HG02870 (cell line): ENCODE measurements around the gene ATXN7.

Source experiments
- ATAC-seq: cut with Tn5 transposase; IDR thresholded peaks from one replicate; pipeline ENCODE4 v1.9.1; 2021; ENCODE audit warnings: mild to moderate bottlenecking, moderate library complexity; ENCODE audit not compliant: unreplicated experiment

The ATXN7 gene

DNA sequence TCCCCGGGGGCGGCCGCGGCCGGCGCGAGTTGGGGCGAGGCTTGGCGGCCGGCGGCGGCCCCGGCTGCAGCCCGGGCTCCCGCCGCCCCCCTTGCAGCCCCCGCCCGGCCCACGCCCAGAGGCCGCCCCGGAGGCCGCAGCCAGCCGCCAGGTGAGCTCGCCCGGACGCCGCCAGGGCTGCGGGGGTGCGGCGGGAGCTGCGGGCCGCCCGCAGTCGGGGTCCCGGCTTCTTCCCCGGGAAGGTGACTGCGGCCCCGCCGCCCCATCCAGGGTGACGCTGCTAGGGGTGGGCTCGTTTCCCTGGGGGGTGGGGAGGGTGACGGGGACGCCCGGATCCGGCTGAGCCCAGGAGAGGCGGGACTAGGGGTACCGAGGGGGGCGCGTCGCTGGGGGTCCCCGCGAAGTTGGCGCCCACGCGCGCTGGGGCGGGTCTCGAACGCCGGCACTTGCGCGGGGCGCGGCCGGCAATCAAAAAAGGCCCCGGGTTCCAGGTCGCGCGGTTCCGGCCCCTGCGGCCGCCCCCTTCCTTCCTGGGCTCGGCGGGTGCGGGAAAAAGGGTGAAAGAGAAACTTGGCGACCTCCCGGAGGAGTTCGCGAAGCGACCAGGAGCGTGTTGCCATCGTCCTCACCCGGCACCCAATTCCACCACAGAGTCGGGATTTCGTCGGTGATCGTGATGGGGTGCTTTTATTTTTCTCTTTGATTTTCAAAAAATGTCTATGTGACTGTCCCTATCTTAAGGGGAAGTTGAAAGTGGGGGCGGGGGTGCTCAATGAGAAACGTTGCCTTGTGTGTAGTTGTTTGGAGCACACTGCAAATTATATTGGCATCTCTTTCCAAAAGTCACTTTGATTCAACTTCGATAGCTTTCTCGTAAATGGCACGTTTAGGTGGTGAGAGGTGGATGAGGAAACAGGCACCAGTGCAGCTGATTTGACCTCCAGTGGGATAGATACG is 619 bp downstream of the ATXN7 start:
- peak; percentile 37 for ATAC-seq

DNA sequence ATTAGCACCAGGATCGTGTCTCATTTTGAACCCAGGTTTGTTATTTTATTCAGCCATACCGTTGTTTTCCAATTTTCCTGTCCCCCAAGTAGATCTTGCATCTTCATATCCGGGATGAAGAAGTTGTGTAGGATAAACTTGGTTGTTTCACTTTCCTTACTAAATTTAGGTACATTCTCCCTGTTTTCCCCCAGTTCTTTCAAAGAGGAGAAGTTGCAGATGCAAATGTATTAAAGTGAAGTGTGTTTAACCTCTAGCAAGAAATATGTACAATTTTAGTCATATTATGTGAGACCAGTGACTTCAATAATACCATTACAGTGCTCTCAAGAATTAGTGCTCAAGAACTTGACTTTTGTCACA is 1.3 kb downstream of the ATXN7 start:
- ATAC-seq = no peak

DNA sequence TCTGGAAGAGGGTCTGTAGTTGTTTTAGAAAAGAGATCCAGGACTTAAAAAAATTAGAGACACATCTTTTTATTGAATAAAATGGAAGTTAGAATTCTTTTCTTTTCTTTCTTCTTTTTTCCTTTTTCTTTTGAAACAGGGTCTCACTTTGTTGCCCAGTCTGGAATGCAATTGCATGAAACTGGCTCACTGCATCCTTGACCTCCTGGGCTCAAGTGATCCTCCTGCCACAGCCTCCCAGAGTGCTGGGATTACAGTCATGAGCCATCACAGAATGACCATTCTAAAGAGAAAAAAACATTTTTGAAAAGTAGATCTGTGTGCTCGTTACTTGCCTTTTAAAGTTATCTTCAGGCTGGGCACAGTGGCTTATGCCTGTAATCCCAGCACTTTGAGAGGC is 3.6 kb downstream of the ATXN7 start:
- ATAC-seq = no peak

DNA sequence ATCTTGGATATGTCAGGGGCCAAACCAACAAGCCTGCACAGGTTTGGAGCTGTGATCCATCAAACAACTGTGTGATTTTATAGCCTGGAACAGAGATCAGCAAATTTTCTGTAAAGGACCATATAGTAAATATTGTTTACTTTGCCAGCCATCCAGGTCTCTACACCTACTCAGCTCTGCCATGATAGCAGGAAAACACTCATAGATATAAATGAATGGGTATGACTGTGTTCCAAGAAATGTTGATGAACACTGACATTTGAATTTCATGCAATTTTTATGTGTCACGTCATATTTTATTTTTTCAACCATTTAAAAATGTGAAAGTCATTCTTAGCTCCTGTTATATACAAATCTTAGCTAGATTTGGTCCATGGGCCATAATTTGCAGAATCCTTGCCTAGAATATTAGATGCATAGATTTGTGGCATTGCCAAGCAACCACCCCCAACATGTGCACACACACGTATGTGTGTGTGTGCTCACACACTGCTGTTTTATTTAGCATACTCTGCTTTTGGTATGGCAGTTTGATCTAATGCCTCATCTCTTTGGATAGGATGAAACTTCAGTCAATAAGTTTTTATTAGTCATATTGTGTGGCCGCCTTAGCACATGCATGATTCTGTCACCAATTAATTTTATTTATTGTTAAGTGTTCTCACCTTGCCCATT is 6.4 kb downstream of the ATXN7 start:
- ATAC-seq = no peak

DNA sequence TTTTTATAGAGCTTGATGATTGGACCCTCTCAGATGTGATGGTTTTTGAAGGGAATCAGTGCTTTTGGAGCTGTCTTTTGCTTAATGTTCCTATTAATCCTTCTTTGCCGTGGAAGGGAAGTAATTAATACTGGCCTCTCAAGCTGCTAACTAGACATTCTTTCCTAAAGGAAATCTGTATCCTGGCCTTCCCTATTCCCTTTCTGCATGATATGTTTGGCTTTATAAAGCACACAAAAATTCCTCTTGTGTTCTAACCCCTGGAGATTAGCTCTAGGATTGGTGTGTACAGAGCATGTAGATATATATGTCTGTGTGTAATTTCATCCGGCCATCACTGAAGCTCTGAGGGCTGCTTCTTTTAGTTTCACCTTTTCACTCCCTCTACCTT is 6.9 kb downstream of the ATXN7 start:
- no peak for ATAC-seq

DNA sequence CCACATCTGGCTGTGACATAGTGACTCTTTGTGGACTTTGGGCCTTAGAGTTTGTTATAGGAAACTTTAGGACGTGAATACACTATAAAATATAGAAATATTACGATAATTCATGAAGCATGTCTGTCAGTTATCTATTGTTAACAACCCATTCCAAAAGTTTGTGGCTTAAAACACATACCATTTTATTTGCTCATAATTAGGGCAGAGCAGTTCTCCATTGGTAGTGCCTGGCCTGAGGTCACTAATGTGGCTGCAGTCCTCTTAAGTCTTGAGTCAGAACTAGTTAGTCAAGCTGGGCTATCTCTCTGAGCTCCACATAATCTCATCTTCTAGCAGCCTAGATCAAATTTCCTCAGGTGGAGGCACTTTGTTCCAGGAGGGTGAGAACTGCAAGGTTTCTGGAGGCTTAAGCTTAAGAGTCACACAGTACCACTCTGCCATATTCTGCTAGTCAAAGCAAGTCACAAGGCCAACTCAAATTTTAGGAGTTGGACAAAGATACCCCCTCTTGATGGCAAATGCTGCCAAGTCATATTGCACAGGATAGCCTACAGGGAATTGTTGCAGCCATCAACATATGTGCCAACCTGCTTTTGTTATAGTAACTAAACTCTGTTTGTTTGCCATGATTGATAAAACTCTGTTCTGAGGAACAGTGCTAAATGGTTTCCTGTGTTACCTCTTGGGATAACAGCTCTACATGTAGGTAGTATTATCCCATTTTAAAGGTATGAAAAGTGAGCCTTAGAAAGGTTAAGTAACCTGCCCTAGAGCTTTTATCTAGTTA is 8.7 kb downstream of the ATXN7 start:
- no peak for ATAC-seq

DNA sequence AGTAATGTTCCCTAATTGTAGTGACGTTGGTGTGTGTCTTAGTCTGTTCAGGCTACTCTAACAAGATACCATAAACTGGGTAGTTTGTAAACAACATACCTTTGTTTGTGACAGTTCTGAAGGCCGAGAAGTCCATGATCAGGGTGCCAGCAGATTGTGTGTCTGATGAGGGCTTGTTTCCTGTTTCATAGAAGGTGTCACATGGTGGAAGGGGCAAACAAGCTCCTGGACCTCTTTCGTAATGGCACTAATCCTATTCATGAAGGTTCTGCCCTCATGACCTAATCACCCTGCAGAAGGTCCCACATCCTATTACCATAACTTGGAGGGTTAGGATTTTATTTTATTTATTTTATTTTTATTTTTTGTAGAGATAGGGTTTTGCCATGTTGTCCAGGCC is 11.1 kb downstream of the ATXN7 start:
- no peak for ATAC-seq

DNA sequence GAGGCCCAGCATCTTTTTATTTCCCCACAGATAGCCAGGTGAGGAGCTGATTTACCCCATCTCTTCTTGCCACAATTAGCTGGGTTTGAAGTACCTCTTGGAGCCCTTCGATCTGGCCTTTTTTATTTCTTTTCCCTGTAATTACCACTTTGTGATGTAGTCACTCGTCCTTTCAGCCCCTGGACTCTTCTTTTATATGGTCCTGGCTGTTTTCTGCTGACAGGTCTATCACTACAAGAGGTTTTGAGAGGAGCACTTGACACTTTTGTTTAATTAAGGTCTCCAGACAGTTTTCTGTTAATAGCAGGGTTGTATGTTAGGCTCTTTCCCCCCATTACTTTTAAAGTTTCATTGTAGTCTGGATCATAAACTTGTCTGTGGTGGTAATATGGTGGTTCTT is 11.8 kb downstream of the ATXN7 start:
- ATAC-seq = no peak

DNA sequence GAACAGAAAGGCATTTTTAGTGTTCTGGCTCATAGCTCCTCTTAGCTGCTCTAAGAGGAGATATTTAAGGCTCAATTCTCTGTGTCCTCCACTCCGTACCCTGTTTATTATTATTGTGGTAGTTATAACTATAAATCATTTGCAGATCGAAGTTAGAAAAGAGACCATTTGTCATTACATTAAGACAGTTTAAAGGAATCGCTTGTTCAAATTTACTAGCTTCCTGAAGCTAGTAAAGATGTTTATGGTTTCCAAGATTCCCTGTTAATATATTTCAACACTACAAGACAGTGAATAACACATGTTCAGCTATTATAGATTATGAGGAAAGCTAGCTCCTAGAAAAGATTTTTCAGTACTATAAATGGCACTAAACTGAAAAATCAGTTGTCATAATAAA is 12.6 kb downstream of the ATXN7 start:
- no peak for ATAC-seq

DNA sequence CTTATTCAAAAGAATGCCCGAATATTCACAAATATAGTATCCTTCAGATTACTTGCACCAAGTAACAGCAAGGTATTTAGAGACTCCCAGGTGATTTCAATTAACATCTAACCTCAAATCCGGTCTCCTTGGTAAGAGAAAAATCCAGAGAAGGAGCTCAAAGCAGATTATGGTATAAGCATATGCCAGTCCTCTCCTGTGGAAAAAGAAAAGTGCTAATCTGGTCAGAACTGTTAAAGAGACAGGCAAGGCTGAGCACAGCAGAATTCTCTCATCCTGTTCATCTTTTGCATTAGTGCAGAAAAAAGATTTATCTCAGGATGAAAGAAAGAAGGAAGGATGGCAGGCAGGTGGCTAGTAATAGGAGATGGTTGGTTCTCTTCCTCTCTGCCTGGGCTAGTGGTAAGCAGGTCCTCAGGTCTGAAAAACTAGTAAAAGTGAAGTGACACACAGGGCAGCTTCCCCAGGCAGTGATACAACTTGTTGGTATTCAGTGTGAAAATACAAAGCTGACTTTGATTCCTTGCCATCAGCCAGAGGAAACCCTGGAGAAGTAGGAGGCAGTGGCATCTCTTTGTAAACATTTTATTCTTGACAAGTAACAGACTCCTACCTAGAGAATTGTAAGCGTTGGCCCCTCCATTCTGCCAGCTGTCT is 14.2 kb downstream of the ATXN7 start:
- no peak for ATAC-seq

DNA sequence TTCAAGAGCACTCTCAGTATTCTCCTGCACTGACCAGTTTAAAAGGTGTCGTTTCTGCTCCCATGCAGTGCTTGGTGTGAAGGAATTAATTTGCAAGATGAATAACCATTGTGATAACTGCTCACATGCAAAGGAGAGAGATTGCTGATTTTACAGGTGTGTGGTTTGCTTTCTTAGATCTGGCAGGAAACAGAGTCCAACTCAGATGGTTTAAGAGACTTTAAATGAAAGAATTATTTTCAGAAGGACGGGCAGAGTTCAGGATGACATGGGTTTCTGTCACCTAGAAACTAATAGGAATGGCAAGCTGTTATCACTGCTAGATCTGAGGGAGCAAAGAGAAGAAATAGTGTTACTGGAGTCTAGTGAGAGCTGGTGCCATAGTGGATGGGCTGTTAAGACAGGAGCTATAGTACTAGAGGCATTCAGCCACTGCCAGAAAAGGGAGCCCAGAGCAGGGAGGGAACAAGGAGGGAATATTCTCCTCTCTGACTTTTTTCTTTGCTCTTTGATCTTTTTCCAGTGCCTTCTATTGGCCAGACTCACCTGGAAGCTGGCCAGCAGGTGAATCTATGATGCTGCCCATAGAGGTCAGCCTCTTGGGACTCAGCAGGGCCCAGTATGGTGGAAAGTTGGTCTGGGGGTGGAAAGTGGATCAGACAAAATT is 14.9 kb downstream of the ATXN7 start:
- ATAC-seq = no peak

DNA sequence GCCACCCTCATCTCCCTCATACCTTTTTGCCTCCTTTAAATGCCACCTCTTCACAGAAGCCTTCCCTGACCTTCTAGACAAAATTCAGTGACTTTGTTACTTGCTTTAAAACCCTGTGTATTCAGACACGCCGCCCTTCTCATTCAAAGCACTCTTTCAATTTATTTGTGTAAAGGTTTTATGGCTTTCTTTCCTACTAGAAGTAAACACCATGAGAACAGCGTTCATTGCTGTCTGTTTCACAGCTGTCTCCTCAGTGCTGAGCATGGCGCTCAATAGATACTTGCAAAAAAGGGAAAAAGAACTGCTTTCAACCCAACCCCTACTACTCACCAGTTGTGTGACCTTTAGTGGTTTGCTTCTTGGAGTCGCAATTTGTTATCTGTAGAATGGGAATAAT is 17.0 kb downstream of the ATXN7 start:
- no peak for ATAC-seq

DNA sequence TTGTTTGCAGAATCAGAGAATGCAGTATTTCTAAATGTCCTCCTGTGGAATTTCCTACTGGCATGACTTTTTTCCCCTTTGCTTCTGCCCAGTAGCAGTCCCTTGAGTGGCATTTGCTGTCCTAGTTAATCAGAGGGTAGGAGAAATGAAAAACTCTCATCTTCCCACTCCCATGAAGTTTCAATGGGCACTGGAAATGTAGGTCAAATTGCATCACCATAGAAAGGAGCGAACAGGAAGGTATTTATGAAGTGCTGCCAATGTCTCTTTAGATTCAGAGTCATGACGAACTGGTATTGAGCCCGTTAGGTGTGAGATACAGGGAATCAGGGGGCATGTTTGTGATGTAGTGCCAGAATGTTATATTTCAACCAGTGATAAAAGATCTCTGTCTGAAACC is 23.2 kb downstream of the ATXN7 start:
- ATAC-seq = no peak

DNA sequence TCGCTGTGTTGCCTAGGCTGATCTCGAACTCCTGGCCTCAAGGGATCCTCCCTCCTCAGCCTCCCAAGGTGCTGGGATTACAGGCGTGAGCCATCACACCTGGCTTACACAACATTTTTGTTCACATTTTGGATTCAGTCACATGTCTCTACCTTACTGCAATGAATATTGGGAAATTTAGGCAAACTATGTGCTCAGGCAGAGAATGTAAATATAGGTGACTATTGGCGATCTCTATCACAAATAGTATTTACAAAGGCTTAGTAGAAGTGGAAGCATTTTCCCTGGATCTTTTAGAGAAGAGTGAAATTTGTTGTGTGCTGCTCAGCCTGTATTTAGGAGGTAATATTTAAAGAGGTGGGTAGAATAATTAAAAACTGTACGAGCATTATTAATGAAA is 27.9 kb downstream of the ATXN7 start:
- ATAC-seq = no peak

DNA sequence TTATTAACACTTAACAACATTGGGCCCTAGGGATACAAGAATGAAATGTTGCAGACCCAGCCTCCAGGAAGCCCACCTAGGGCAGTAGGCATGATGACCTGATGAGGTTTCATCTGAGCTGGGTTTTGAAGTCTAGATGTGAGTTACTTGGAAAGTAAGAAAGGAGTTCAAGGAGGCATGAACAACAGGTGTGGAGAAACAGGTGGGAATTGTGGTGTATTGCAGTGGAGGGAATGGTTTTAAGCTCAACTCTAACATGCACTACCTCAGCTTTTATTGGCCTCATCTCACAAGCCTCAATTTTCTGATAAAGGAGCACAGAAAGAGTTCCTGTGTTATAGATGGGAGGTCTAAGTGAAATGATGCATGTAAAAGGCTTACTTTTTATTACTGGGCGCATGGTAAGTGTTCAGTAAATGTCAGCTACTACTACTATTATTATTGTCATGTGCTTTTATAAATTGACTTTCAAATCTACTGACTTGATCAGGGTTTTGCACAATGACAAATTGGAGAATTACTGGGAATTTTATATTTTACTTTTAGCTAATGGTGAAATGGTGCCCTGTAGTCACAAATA is 29.2 kb downstream of the ATXN7 start:
- ATAC-seq = no peak

DNA sequence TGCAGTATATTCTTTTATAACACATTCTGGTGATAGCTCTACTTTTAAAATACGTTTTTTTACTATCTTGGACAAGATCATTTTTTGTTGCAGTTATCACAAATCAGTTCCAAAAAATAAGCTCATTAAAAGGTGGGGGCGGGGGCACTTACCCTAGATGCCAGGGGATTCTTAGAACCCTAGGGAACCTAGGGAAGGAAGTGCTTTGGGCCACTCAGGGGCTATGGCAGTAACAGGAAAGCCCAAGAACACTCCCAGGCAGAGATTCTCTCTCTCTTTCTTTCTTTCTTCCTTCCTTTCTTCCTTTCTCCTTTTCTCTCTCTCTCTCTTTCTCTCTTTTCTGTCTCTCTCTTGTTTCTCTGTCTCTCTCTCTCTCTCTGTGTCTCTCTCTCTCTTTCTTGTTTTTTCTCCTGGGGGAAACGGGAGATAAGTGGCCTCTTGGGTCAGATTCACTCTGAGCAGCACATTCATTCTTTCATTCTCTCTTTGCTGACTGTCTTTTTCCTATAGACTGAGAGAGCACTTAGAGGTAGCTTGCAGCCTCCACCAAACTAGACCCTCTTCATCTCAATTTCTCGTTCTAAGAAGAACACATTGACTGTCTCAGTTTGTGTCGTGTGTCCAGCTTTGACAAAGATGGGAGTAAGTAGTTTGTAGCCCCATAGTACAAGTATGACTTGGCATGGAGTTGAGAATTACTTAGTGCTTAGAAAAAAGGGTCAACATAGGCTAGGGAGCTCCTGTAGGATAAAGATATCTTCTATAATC is 31.9 kb downstream of the ATXN7 start:
- no peak for ATAC-seq

DNA sequence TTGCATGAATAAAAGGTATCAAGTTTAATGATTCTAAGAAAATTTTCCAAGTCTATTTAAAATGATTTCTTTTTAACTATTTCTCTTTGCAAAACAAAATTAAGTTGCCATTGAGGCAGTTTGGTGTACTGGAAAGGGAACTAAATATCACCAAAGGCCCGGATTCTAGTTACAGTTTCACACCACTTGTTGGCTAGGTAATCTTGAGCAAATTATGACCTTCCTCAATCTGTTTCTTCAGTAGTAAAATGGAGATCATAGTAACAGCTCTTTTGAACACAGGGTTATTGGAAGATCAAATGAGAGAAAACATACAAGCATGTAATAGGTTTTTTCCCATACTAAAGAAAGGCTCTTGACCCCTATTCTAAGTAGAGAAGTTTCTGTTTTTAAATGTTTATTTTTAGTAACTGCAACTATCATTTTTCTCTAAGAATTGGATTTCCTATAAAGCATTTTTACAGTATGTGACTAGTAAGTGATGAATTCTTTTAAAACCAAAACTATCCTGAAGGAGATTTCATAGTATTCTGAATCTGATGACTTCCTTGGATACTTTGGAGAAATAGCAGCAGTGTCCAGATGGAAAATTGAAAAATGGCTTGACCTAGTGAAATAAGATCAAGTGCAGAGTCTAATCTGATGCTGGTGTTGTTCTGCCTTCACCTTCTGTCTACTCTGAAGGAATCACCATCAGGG is 32.8 kb downstream of the ATXN7 start:
- ATAC-seq = peak; percentile 67

DNA sequence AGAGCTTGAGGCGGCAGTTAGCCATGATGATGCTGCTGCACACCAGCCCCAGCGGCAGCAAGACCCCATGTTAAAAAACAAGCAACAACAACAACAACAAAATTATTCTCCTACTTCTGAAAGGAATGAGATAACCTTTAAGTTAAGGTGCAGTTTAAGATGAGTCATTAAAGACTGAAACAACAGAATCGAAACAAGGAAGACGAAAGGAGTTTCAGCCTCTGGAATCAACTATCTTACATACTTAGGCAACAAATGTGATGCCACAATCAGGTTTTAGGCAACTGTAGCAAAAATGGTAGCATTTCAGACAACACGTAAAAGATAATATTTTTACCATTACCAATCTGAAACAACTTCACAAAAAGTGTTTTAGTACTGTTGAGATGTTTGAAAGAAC is 36.3 kb downstream of the ATXN7 start:
- no peak for ATAC-seq

DNA sequence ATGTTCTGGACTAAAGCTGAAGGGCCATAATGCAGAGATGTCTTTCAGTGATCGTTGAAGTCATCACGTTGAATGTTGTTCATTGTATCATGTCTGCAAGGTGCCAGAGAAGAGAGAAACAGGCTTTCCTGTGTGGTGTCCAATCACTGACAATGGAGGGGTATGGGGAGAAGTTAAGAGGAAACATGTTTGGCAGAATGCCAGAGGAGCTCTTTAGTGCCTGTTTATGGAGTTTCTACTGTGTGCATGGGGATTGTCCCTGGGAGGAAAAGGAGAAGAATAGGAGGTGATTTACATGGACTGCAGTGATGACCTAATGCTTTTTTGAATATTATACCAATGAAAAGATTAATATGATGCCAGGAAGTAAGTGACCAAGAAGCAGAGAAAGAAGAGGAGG is 36.8 kb downstream of the ATXN7 start:
- ATAC-seq = no peak
